ENCODE data around the gene ITPR1.

Gene ITPR1

GRCh38 chr3:4509043-4509442 lies 15.9 kb downstream of the ITPR1 start:
- DNase-seq (ENCODE audit: low read depth, low spot score) = no peak

GRCh38 chr3:4509983-4510755 lies 17.0 kb downstream of the ITPR1 start:
- DNase-seq (ENCODE audit: low read depth, low spot score) = no peak

- no peak for DNase-seq (ENCODE audit: low read depth, low spot score)
These were observed 18.5 kb downstream of the ITPR1 start for GRCh38 chr3:4511491-4512262.

GRCh38 chr3:4512895-4513616 lies 19.9 kb downstream of the ITPR1 start:
- DNase-seq (ENCODE audit: low read depth, low spot score) = no peak

- DNase-seq (ENCODE audit: low read depth, low spot score) = no peak
These were observed 21.2 kb downstream of the ITPR1 start for GRCh38 chr3:4514321-4514720.

GRCh38 chr3:4514916-4515315 lies 21.8 kb downstream of the ITPR1 start:
- no peak for DNase-seq (ENCODE audit: low read depth, low spot score)

GRCh38 chr3:4515916-4516579 lies 22.9 kb downstream of the ITPR1 start:
- no peak for DNase-seq (ENCODE audit: low read depth, low spot score)

GRCh38 chr3:4517093-4517492 lies 23.9 kb downstream of the ITPR1 start:
- no peak for DNase-seq (ENCODE audit: low read depth, low spot score)

- DNase-seq (ENCODE audit: low read depth, low spot score) = no peak
These were observed 24.6 kb downstream of the ITPR1 start for GRCh38 chr3:4517643-4518311.

- no peak for DNase-seq (ENCODE audit: low read depth, low spot score)
These were observed 27.1 kb downstream of the ITPR1 start for GRCh38 chr3:4520033-4520816.

GRCh38 chr3:4522947-4523346 lies 29.8 kb downstream of the ITPR1 start:
- no peak for DNase-seq (ENCODE audit: low read depth, low spot score)

GRCh38 chr3:4523710-4524698 lies 30.9 kb downstream of the ITPR1 start:
- DNase-seq (ENCODE audit: low read depth, low spot score) = no peak

- no peak for DNase-seq (ENCODE audit: low read depth, low spot score)
These were observed 32.5 kb downstream of the ITPR1 start for GRCh38 chr3:4525560-4526223.

GRCh38 chr3:4528320-4528719 lies 35.2 kb downstream of the ITPR1 start:
- no peak for DNase-seq (ENCODE audit: low read depth, low spot score)

- DNase-seq (ENCODE audit: low read depth, low spot score) = no peak
These were observed 35.9 kb downstream of the ITPR1 start for GRCh38 chr3:4528819-4529600.

- DNase-seq (ENCODE audit: low read depth, low spot score) = no peak
These were observed 36.9 kb downstream of the ITPR1 start for GRCh38 chr3:4529876-4530588.

GRCh38 chr3:4531478-4532025 lies 38.4 kb downstream of the ITPR1 start:
- DNase-seq (ENCODE audit: low read depth, low spot score) = no peak

All from activated naive CD8-positive, alpha-beta T cell treated with anti-CD3 and anti-CD28 coated beads, Interleukin-2, amount 50 U/mL, for 16 hours (primary cell).